ENCODE data around the gene CFAP20DC. TPM values are rescaled to one million over a fixed set of nuclear protein-coding genes. Genes with fewer than 3 reads are reported as not detected.

CFAP20DC gene
- total and polyA plus RNA-seq, 2 of the 4 experiments (the other 2 are of a cell fraction) = 1.2 to 1.6 TPM

GRCh38 chr3:58833491-58833890, 216.3 kb downstream of the CFAP20DC start:
- Histone ChIP-seq H3K18ac (ENCODE audit: low read depth, low read length) (no peak overlapping the region), H3K79me1 (ENCODE audit: low read depth in 1 of 2, low read length in 2 of 2) (no peaks in the 10 kb centered on the region), H4K20me1 (ENCODE audit: insufficient read depth, low read length) (no peaks in the 10 kb centered on the region), H3K9ac (ENCODE audit: low read depth, low read length) (no peak overlapping the region), H3K27ac (ENCODE audit: insufficient read depth, low read length) (no peak overlapping the region), H3K9me3 (ENCODE audit: control insufficient read depth, insufficient read depth, low read length) (no peaks in the 10 kb centered on the region), H3K23ac (ENCODE audit: low read depth, low read length) (no peak overlapping the region), H2AK9ac (replicated peaks; ENCODE audit: low read depth, low read length, poor library complexity) (no peak overlapping the region), H2BK5ac (ENCODE audit: low read depth, low read length, poor library complexity, severe bottlenecking) (no peak overlapping the region), H3K36me3 (ENCODE audit: control insufficient read depth, insufficient read depth, low read length) (no peaks in the 10 kb centered on the region), H3K9me1 (ENCODE audit: insufficient read depth, low read length) (peaks cover 3% of the 10 kb centered on the region; the same call in 1 of the 2 replicates), H2BK120ac (ENCODE audit: low read depth, low read length) (no peak overlapping the region), H2AK5ac (ENCODE audit: low read depth, low read length) (no peak overlapping the region), H3K14ac (replicated peaks; ENCODE audit: low read depth, low read length) (no peak overlapping the region), H2BK20ac (ENCODE audit: low read depth, low read length) (no peak overlapping the region), H3K4me2 (ENCODE audit: low read depth, low read length) (no peak overlapping the region), H4K5ac (ENCODE audit: low read depth, low read length) (no peak overlapping the region), H2AFZ (replicated peaks; ENCODE audit: low read length, poor library complexity) (no peak overlapping the region), H3K4me3 (ENCODE audit: insufficient read depth, low read depth, low read length) (no peak overlapping the region), H2BK15ac (ENCODE audit: low read depth, low read length) (no peak overlapping the region), H3K4ac (ENCODE audit: low read depth, low read length) (no peak overlapping the region), H4K8ac (ENCODE audit: low read depth in 2 of 2, low read length in 2 of 2) (no peak overlapping the region), H3K27me3 (ENCODE audit: control insufficient read depth, insufficient read depth, low read length) (no peaks in the 10 kb centered on the region), H3K56ac (ENCODE audit: extremely low read depth, insufficient read depth, low read length) (no peak overlapping the region), H3K4me1 (ENCODE audit: control insufficient read depth, insufficient read depth, low read length) (peaks cover 2% of the 10 kb centered on the region; the same call in 1 of the 2 replicates), H4K91ac (ENCODE audit: insufficient read depth, low read depth, low read length) (no peak overlapping the region)
- ATAC-seq (ENCODE audit: low read depth) (no peak), DNase-seq (no peak)
- CTCF ChIA-PET = interaction anchor here (0.7 kb wide), 1 partner anchor 9 kb away, joined by 4 read pairs; no protein-coding TSS in a partner anchor
- dilution Hi-C loops (cut with HindIII; ENCODE audit: low sequenced_read_pairs, unreplicated experiment) (no loop called here), intact Hi-C loops (cut with micrococcal nuclease) (no loop called here), in situ Hi-C loops (cut with MboI; ENCODE audit: low sequenced_read_pairs) (no loop called here)
- BruUV-seq (replicated peaks) = no TSS peak
- WGBS, 2 experiments (ENCODE audit: extremely low coverage in 2 of 2, insufficient read length in 1 of 2) = no CpG with 5 or more reads among the region's 1 CpG
- POLR2A ChIA-PET (ENCODE audit: unreplicated experiment) = no interaction called here
- TF ChIP-seq FOS (IDR thresholded peaks at IDR 0.05; ENCODE audit: low read depth, low read length) (no peak), SMC3 (IDR thresholded peaks at IDR 0.05; ENCODE audit: low read depth, low read length) (no peak), BHLHE40 (IDR thresholded peaks at IDR 0.05; ENCODE audit: low read depth, low read length) (no peak), RCOR1 (IDR thresholded peaks at IDR 0.05; ENCODE audit: insufficient replicate concordance, low read length) (no peak), MXI1 (IDR thresholded peaks at IDR 0.05; ENCODE audit: borderline replicate concordance, low read depth, low read length) (no peak), CHD1 (IDR thresholded peaks at IDR 0.05; ENCODE audit: low read depth, low read length) (no peak), CEBPB (IDR thresholded peaks at IDR 0.05; ENCODE audit: low read depth, low read length) (no peak), USF2 (IDR thresholded peaks at IDR 0.05; ENCODE audit: low read depth, low read length) (no peak), NFE2L2 (IDR thresholded peaks at IDR 0.05; ENCODE audit: low read depth, low read length) (no peak), POLR2A (IDR thresholded peaks at IDR 0.05; ENCODE audit: low read depth, low read length) (no peak), ELK1 (IDR thresholded peaks at IDR 0.05; ENCODE audit: borderline replicate concordance, low read depth, low read length) (no peak)
